Breast epithelium (tissue), 3 donors: ENCODE data around the gene DGKB.

Source experiments
- POLR2A ChIP-seq: fragments of 450-650 bp; IDR thresholded peaks from one replicate; pipeline ENCODE4 v1.6.1; 2016; ENCODE audit warnings: antibody characterized with exemption, mild to moderate bottlenecking, moderate library complexity
- POLR2AphosphoS5 ChIP-seq, 3 donors: sonication (generic); formaldehyde crosslinking; IDR thresholded peaks; one replicate each; pipeline ENCODE4 v1.6.1; 2017; ENCODE audit warnings: antibody characterized with exemption in 3 of 3
- TF ChIP-seq, protein P1 (sequence below), 3 donors: fragments of 450-650 bp; IDR thresholded peaks; one replicate each; pipeline ENCODE4 v1.5.1; 2016 to 2017; ENCODE audit warnings: antibody characterized with exemption in 3 of 3, mild to moderate bottlenecking in 3 of 3, moderate library complexity in 3 of 3

DNA sequence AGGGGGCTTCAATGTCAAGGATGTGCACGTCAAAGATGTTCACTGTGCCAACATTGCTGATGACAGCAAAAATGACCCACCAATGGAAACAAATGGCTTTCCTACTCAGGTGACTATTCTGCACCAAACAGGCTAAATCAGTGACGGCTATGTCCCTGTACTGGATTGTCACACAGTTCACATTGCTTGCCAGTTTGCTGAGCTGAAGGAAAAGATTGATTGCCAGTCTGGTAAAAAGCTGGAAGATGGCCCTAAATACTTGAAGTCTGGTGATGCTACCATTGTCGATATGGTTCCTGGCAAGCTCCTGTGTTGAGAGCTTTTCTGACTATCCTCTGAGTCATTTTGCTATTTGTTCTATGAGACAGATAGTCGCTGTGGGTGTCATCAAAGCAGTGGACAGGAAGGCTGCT, 710.9 kb downstream of the DGKB start:
- TF ChIP-seq, protein P1, sequence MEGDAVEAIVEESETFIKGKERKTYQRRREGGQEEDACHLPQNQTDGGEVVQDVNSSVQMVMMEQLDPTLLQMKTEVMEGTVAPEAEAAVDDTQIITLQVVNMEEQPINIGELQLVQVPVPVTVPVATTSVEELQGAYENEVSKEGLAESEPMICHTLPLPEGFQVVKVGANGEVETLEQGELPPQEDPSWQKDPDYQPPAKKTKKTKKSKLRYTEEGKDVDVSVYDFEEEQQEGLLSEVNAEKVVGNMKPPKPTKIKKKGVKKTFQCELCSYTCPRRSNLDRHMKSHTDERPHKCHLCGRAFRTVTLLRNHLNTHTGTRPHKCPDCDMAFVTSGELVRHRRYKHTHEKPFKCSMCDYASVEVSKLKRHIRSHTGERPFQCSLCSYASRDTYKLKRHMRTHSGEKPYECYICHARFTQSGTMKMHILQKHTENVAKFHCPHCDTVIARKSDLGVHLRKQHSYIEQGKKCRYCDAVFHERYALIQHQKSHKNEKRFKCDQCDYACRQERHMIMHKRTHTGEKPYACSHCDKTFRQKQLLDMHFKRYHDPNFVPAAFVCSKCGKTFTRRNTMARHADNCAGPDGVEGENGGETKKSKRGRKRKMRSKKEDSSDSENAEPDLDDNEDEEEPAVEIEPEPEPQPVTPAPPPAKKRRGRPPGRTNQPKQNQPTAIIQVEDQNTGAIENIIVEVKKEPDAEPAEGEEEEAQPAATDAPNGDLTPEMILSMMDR (IDR thresholded peaks at IDR 0.05), result no peak
- TF ChIP-seq POLR2AphosphoS5 (IDR thresholded peaks at IDR 0.05) (no peak), POLR2A (no peak)
